GM19467 (cell line): Measurements from ENCODE around the gene TSC1.

Experiments
- ATAC-seq: cut with Tn5 transposase; IDR thresholded peaks from one replicate; pipeline ENCODE4 v1.9.1; 2021; ENCODE audit warnings: mild to moderate bottlenecking, moderate library complexity; ENCODE audit not compliant: unreplicated experiment

The TSC1 gene

DNA sequence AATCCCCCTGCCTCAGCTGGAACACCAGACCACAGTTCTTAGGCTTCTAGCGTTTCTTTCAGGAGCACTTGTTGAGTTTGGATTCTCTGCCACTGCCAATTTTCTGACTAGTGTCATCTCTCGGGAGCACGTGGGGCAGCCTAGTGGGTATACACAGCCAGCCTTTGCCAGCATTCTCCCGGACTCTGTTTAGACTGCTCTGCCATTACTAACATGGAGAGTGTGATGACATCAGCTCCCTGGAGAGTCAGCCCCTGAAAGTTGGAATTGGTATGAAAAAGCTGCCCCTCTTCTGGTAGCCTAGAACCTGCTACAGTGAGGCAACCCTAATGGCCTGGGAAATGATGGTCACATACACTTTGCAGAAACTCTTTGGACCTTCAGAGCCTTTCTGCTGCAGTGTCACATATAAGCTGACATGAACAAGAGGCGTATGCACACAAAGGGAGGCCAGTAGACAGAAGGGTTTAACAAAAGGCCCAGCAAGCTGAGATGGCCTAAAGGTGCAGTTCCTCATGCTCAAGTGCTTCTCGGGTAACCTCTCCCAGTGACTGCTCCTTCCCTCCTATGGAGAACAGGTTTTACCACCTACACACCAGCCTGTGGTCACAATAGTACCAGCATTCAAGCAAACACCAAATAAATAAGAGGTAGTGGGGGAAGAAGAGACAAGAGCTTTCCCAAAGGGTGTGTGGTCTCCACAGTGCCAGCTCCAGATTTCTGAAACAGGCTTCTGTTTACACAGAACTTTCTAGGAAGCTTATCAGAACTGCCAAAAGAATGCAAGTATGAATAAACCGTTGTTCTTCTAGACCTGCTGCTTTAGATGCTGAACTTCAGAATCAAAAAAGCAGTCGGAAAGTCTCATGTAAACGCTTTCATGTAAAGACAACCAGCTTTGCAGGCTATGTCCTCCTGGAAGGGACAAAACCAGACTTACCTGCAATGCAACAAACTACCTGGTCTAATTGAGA, 49.3 kb downstream of the TSC1 start:
- ATAC-seq = no peak

DNA sequence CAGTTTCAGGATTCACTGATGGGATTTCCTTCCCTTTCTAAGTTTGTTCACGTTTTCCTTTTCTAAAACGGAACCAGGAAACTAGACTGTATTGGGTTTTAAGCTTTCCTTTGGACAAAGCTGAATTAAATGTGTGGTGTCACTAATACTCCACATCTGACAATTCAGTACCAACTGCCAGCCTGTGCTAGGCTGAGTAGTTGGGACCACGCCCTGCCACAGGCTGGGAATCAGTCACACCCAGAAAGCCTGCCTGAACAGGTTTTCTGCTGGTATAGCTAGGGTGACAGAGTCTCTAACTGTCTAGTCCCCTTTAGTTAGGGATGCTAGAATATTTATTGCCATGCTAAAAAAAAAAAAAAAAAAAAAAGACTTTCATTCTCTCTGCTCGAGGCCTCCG, 50.1 kb downstream of the TSC1 start:
- ATAC-seq = no peak

DNA sequence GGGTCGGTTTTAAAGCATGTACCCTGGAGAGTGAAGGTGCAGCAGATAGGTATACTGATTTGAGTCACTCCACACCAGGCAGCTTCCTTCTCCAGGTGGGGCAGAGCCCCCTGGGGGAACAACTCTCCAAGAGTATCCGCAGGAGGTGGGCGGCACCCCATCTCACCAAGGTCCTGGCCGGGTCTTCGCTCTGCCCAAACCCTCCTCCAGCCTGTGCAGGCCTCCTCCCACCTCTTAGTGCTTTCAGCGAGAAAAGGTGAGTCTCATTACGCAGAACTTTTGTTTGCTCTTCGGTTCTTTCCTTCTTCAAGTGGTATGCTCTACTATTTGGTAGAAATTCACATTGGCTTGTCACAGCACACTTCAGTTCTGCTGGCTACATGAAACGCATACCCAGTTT, 52.0 kb downstream of the TSC1 start:
- no peak for ATAC-seq

- no peak for ATAC-seq
Measured at GRCh38 chr9:132888151-132888550, 56.3 kb downstream of the TSC1 start.

DNA sequence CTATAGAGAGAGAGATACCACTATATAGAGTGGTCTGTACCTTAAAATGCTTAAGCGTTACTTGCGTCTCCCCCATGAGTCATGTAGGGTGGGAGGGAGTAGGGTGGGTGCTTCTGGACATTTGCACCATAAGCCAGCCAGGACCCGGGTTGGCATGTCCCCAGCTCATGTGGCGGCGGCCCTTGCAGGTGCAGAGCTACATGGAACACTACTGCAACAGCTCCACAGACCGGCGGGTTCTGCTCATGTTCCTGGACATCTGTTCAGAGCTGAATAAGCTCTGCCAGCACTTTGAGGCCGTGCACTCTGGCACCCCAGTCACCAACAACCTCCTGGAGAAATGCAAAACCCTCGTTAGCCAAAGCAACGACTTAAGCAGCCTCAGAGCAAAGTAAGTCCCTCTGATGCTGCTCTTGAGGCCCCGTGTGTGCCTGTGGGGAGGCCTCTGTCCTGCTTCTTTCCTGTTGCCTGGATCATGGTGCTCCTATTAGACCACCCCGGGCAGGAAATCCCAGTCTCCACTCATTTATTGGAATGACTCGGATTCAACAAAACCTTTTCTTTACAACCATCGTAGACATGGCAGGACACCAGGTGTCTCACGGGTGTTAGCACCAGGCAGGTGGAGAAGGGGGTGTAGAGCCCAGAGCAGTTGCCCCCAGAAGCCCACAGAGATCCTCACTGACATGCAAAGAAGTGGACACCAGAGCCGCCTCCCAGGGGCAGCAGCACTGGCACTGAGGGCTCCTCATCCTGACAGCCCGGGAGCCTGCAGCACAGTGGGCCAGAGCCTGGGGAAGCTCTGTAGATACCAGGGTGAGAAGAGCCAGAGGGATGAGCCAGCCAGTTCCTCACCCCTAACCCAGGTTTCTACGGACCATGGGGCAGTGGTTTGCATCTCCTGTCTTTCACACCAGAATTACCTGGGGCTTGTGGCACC, 57.0 kb downstream of the TSC1 start:
- no peak for ATAC-seq

DNA sequence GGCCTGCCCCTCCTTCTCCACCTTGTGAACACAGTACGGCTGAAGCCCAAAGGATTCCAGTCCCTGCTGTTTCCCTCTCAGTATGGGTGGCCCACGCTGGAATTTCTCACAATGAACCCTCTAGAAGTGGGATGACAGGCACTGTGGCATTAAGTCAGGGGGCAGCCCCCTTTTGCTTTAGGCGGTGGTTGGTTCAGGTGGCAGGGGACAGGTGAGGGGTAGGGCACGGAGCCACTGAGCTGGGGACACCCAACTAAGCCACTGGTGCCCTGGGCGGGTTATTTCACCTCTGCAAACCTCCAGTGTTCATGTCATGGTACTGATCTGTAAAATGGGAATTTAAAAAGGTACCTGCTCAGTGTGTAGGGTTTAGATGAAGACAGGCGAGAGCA, 58.1 kb downstream of the TSC1 start:
- ATAC-seq = no peak

- no peak for ATAC-seq
Measured at GRCh38 chr9:132885720-132886333, 58.6 kb downstream of the TSC1 start.

GRCh38 chr9:132883349-132884294, 60.8 kb downstream of the TSC1 start:
- no peak for ATAC-seq

DNA sequence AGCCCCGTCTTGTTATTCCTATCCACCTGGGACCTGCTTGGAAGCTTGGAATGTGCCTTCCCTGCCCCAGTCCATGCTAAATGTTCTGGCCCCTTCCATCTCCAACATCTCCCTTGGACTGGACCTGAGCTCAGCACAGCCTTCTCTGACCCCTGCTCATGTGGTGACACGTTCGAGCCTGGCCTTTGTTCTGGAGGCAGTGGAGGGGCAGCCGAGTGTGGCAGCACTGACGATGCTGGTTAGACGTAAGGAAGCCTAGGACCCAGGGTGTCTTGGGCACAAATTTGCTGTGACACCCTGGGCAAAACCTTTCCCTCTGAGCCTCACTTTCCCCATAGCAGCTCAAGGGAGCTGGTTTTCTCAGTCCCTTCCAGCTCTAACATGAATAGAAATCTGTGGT, 61.8 kb downstream of the TSC1 start:
- no peak for ATAC-seq

DNA sequence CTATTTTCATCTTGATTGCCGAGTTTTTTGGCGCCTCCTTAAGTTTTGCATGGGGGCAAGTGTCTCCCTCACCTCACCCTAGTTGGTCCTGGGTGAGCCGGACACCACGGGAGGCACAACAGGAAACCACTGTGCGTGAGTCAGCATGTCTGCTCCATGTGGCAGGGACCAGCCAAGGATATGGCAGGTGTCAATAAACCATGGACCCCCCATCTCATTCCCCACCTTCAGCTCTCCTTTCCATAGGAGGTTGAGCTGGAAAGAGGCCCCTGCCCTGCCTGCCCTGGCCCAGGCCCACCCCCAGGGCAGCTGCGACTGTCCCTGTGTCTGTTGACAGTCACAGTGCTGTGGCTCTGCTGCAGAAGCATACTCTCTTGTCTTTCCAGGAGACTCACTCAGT, 62.6 kb downstream of the TSC1 start:
- ATAC-seq = no peak

GRCh38 chr9:132880324-132880661, 64.1 kb downstream of the TSC1 start:
- ATAC-seq = no peak

GRCh38 chr9:132879457-132880323, 64.7 kb downstream of the TSC1 start:
- ATAC-seq = no peak

DNA sequence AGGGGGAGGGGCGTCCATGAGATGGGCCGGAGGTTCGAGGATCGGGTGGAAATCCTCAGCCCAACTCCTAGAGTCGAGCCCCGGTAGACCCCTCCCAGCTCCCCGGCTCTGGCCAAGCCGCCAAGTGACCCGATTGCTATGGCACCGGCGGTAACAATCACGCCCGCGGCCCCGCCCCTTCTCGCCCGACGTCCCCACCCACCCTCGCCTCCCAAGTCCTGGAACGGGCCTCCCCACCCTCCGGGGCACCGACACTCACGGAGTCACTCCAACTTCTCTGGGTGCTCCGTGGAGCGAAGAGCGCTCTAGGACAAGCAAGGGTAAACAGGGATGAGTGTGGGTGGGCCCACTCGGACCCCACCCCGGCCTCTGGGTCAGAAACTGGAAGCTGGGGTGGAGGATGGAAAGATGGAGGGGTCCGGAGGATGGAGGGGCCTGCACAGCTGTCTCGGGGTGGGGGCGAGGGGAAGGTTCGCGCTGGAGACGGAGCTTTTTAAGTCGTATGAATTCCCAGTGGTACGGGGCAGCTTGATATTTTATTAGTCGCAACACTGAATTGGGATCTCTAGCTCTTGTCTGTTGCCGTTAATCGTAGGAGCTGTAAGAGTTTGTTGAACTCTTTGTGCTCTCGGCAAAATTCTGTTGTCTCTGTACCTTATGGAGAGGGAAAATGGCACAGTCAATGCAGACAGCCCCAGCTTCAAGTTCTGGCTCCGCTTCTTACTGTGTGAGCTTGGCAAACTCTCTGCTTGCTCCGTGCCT, 65.5 kb downstream of the TSC1 start, which contains the start of gene SPACA9:
SPACA9 (plus strand) TSS at position 204 of the 762 bp plus-strand sequence. CDS start 5,050 bp downstream, outside the sequence.
- no peak for ATAC-seq

GRCh38 chr9:132877824-132878694, 66.4 kb downstream of the TSC1 start, which contains the start of gene AK8:
Gene AK8 (minus strand): TSS chr9:132878284. CDS start chr9:132878255, 29 bp downstream.
- ATAC-seq = peak; percentile 48

GRCh38 chr9:132877458-132877823, 67.0 kb downstream of the TSC1 start:
- ATAC-seq = no peak

DNA sequence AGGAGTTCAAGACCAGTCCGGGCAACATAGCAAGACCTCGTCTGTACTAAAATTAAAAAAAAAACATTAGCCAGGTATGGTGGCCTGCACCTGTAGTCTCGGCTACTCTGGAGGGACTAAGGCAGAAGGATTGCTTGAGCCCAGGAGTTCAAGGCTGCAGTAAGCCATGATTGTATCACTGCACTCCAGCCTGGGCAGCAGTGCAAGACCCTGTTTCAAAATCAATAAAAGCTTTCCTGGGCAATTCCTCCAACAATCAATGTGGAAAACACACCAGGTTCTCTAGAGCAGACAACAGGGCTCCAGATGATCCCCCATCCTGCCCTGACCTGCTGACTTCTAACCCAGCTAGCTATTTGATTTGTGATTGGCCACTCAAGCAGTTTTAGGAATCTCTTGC, 67.6 kb downstream of the TSC1 start:
- no peak for ATAC-seq

DNA sequence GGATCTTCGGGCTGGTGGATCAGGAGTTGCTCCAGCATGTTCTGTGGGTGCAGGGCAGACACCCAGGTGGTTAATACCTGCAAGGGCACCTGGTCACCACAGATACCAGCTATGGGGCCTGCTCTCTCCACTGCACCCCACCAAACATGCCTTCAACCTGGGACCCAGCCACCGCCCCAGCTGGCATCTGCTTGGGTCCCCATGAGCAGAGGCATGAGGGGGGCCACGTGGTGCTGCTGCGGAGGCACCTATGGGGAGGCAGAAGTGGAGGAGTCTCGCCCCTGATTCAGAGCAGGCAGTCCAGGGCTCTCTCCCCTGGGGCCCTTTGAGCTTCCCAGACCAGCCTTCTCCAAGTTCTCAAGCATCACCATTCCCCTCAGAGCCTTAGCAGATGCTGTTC, 69.3 kb downstream of the TSC1 start:
- no peak for ATAC-seq
